Measurements from ENCODE around the gene SYT9. TPM values are rescaled to one million over a fixed set of nuclear protein-coding genes. Genes with fewer than 3 reads are reported as not detected.

The SYT9 gene
- total and polyA plus RNA-seq, 2 donors (not counting 3 experiments of a cell fraction or from before 2014, with no cell fraction given): 0.23 TPM; not detected in 1

- FAIRE-seq: no peak
- CTCF ChIA-PET: no interaction called here
These were observed 48.6 kb downstream of the SYT9 start for GRCh38 chr11:7300281-7300680.

DNA sequence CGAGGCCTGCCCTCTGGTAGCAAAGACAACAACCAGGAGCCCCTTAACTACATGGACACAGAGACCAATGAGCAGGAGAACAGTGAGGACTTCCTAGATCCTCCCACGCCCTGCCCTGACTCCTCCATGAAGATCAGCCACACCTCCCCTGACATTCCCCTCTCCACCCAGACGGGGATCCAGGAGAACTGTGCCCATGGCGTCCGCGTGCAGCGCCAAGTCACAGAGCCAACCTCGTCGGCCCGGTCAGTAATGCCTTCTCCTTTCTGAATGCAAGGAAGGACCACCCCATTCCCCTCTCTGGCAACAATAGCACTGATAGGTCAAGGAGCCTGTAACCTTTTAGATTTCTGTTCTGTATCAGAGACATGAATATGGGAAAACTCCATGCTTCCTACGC is 51.4 kb downstream of the SYT9 start:
- no peak overlapping the region for H3K4me3 ChIP-seq (replicated peaks in 1 of 3; ENCODE audit: insufficient read depth in 1 of 3, low read depth in 1 of 3, low read length in 3 of 3)
- dilution Hi-C loops (cut with MboI; ENCODE audit: extremely low pct_ligation_motif_present, low sequenced_read_pairs) (no loop called here), intact Hi-C loops (cut with micrococcal nuclease) (no loop called here)
- FAIRE-seq: no peak
- H3K4me2 ChIP-seq (ENCODE audit: insufficient read depth, low read length): no peak overlapping the region
- BruUV-seq (replicated peaks): no TSS peak
- no peaks in the 10 kb centered on the region for H4K20me1 ChIP-seq (replicated peaks; ENCODE audit: control insufficient read depth, extremely low read depth, insufficient read depth, low read length)
- no peaks in the 10 kb centered on the region for H3K9me3 ChIP-seq (replicated peaks; ENCODE audit: control insufficient read depth, insufficient read depth, low read length)
- H3K36me3 ChIP-seq (ENCODE audit: control insufficient read depth in 2 of 2, extremely low read depth in 1 of 2, insufficient read depth in 2 of 2, low read length in 2 of 2): no peaks in the 10 kb centered on the region
- POLR2A ChIA-PET: no interaction called here
- TF ChIP-seq FOS (IDR thresholded peaks at IDR 0.05; ENCODE audit: borderline replicate concordance, insufficient read depth, low read length) (no peak), EZH2 (IDR thresholded peaks at IDR 0.05; ENCODE audit: borderline replicate concordance, low read depth, low read length, severe bottlenecking) (no peak), MAX (IDR thresholded peaks at IDR 0.05; ENCODE audit: insufficient read depth, insufficient read length) (no peak), POLR2A (IDR thresholded peaks at IDR 0.05; ENCODE audit: low read depth, low read length) (no peak), MYC (IDR thresholded peaks at IDR 0.05; ENCODE audit: low read depth, low read length) (no peak), POLR2AphosphoS5 (IDR thresholded peaks at IDR 0.05; ENCODE audit: insufficient read depth, low read depth, low read length) (no peak), GATA2 (IDR thresholded peaks at IDR 0.05; ENCODE audit: insufficient read depth, insufficient read length, low read depth, low read length) (no peak), JUN (IDR thresholded peaks at IDR 0.05; ENCODE audit: borderline replicate concordance, insufficient read depth, insufficient read length, low read depth) (no peak)
- TF ChIP-seq, protein P1, sequence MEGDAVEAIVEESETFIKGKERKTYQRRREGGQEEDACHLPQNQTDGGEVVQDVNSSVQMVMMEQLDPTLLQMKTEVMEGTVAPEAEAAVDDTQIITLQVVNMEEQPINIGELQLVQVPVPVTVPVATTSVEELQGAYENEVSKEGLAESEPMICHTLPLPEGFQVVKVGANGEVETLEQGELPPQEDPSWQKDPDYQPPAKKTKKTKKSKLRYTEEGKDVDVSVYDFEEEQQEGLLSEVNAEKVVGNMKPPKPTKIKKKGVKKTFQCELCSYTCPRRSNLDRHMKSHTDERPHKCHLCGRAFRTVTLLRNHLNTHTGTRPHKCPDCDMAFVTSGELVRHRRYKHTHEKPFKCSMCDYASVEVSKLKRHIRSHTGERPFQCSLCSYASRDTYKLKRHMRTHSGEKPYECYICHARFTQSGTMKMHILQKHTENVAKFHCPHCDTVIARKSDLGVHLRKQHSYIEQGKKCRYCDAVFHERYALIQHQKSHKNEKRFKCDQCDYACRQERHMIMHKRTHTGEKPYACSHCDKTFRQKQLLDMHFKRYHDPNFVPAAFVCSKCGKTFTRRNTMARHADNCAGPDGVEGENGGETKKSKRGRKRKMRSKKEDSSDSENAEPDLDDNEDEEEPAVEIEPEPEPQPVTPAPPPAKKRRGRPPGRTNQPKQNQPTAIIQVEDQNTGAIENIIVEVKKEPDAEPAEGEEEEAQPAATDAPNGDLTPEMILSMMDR (IDR thresholded peaks at IDR 0.05; ENCODE audit: extremely low read depth in 1 of 2, insufficient read depth in 1 of 2, low read depth in 1 of 2, low read length in 2 of 2): no peak
- H3K27ac ChIP-seq (ENCODE audit: insufficient read depth, low read depth, low read length): no peak overlapping the region
- no peaks in the 10 kb centered on the region for H3K27me3 ChIP-seq (ENCODE audit: control insufficient read depth in 2 of 2, insufficient read depth in 2 of 2, low read length in 2 of 2)
- no peaks in the 10 kb centered on the region for H3K79me2 ChIP-seq (ENCODE audit: control insufficient read depth, insufficient read depth, low read length)
- no peaks in the 10 kb centered on the region for H3K9me1 ChIP-seq (replicated peaks; ENCODE audit: control insufficient read depth, extremely low read depth, insufficient read depth, low read length)
- CTCF ChIA-PET: no interaction called here
- DNase-seq (ENCODE audit: low read depth, low spot score): no peak
- no peak overlapping the region for H3K9ac ChIP-seq (replicated peaks; ENCODE audit: extremely low read depth, insufficient read depth, low read length)
- H3K4me1 ChIP-seq (ENCODE audit: control insufficient read depth, extremely low read depth, insufficient read depth, low read length): no peaks in the 10 kb centered on the region
- H2AFZ ChIP-seq (ENCODE audit: low read depth, low read length): no peak overlapping the region

More at GRCh38 chr11:7300281-7300680, 48.6 kb downstream of the SYT9 start:
- Histone ChIP-seq H4K20me1 (replicated peaks; ENCODE audit: control insufficient read depth, extremely low read depth, insufficient read depth, low read length) (no peaks in the 10 kb centered on the region), H3K9me3 (replicated peaks; ENCODE audit: control insufficient read depth, insufficient read depth, low read length) (no peaks in the 10 kb centered on the region), H3K79me2 (ENCODE audit: control insufficient read depth, insufficient read depth, low read length) (no peaks in the 10 kb centered on the region), H2AFZ (ENCODE audit: low read depth, low read length) (no peak overlapping the region), H3K4me2 (ENCODE audit: insufficient read depth, low read length) (no peak overlapping the region), H3K27ac (ENCODE audit: insufficient read depth, low read depth, low read length) (no peak overlapping the region), H3K9ac (replicated peaks; ENCODE audit: extremely low read depth, insufficient read depth, low read length) (no peak overlapping the region), H3K4me3 (replicated peaks in 1 of 3; ENCODE audit: insufficient read depth in 1 of 3, low read depth in 1 of 3, low read length in 3 of 3) (no peak overlapping the region), H3K36me3 (ENCODE audit: control insufficient read depth in 2 of 2, extremely low read depth in 1 of 2, insufficient read depth in 2 of 2, low read length in 2 of 2) (no peaks in the 10 kb centered on the region), H3K9me1 (replicated peaks; ENCODE audit: control insufficient read depth, extremely low read depth, insufficient read depth, low read length) (no peaks in the 10 kb centered on the region), H3K27me3 (ENCODE audit: control insufficient read depth in 2 of 2, insufficient read depth in 2 of 2, low read length in 2 of 2) (no peaks in the 10 kb centered on the region), H3K4me1 (ENCODE audit: control insufficient read depth, extremely low read depth, insufficient read depth, low read length) (no peaks in the 10 kb centered on the region)
- dilution Hi-C loops (cut with MboI; ENCODE audit: extremely low pct_ligation_motif_present, low sequenced_read_pairs): no loop called here
- intact Hi-C loops (cut with micrococcal nuclease): no loop called here
- TF ChIP-seq FOS (IDR thresholded peaks at IDR 0.05; ENCODE audit: borderline replicate concordance, insufficient read depth, low read length) (no peak), POLR2AphosphoS5 (IDR thresholded peaks at IDR 0.05; ENCODE audit: insufficient read depth, low read depth, low read length) (no peak), GATA2 (IDR thresholded peaks at IDR 0.05; ENCODE audit: insufficient read depth, insufficient read length, low read depth, low read length) (no peak), MYC (IDR thresholded peaks at IDR 0.05; ENCODE audit: low read depth, low read length) (no peak), JUN (IDR thresholded peaks at IDR 0.05; ENCODE audit: borderline replicate concordance, insufficient read depth, insufficient read length, low read depth) (no peak)
- DNase-seq (ENCODE audit: low read depth, low spot score): no peak
- POLR2A ChIA-PET: no interaction called here
- BruUV-seq (replicated peaks): no TSS peak

Measured in endothelial cell of umbilical vein (primary cell).